HK-2 (cell line): ENCODE data around the gene C1QTNF9.
"Not testable (repeated sequence)": the region's sequence is repeated elsewhere in the genome, so short reads cannot be mapped to it uniquely, and the experiment has no call there.

Experiments used
- DNase-seq: peaks from one replicate; pipeline ENCODE4 v3.0.0-alpha.2; 2018; ENCODE audit not compliant: unreplicated experiment

C1QTNF9 gene

GRCh38 chr13:24321416-24321815 lies 12.0 kb downstream of the C1QTNF9 start:
- DNase-seq, result not testable (repeated sequence)

GRCh38 chr13:24322470-24322869 lies 13.1 kb downstream of the C1QTNF9 start:
- DNase-seq, result not testable (repeated sequence)

GRCh38 chr13:24323036-24323738 lies 13.8 kb downstream of the C1QTNF9 start:
- DNase-seq, result no peak

GRCh38 chr13:24323739-24324075 lies 14.3 kb downstream of the C1QTNF9 start:
- DNase-seq, result no peak

GRCh38 chr13:24327598-24327997 lies 18.2 kb downstream of the C1QTNF9 start:
- not testable (repeated sequence) for DNase-seq

- DNase-seq, result no peak
Measured at GRCh38 chr13:24328145-24328544, 18.8 kb downstream of the C1QTNF9 start.

- DNase-seq, result no peak
Measured at GRCh38 chr13:24338721-24339120, 29.3 kb downstream of the C1QTNF9 start.

GRCh38 chr13:24339937-24340607 lies 30.7 kb downstream of the C1QTNF9 start:
- DNase-seq, result no peak

GRCh38 chr13:24340608-24340955 lies 31.2 kb downstream of the C1QTNF9 start:
- no peak for DNase-seq

- DNase-seq, result no peak
Measured at GRCh38 chr13:24341439-24341838, 32.1 kb downstream of the C1QTNF9 start.

- no peak for DNase-seq
Measured at GRCh38 chr13:24348385-24348784, 39.0 kb downstream of the C1QTNF9 start.

GRCh38 chr13:24348797-24349515 lies 39.6 kb downstream of the C1QTNF9 start:
- no peak for DNase-seq

- DNase-seq, result not testable (repeated sequence)
Measured at GRCh38 chr13:24349778-24350664, 40.6 kb downstream of the C1QTNF9 start.

- DNase-seq, result no peak
Measured at GRCh38 chr13:24351423-24351822, 42.0 kb downstream of the C1QTNF9 start.

GRCh38 chr13:24353736-24354135 lies 44.4 kb downstream of the C1QTNF9 start:
- no peak for DNase-seq

- no peak for DNase-seq
Measured at GRCh38 chr13:24355103-24355502, 45.7 kb downstream of the C1QTNF9 start.

GRCh38 chr13:24356270-24356669 lies 46.9 kb downstream of the C1QTNF9 start:
- DNase-seq, result no peak

- no peak for DNase-seq
Measured at GRCh38 chr13:24356837-24357236, 47.5 kb downstream of the C1QTNF9 start.

- no peak for DNase-seq
Measured at GRCh38 chr13:24357756-24358155, 48.4 kb downstream of the C1QTNF9 start.

GRCh38 chr13:24358836-24359235 lies 49.5 kb downstream of the C1QTNF9 start:
- not testable (repeated sequence) for DNase-seq

GRCh38 chr13:24359252-24359651 lies 49.9 kb downstream of the C1QTNF9 start:
- not testable (repeated sequence) for DNase-seq

GRCh38 chr13:24360106-24360505 lies 50.7 kb downstream of the C1QTNF9 start:
- no peak for DNase-seq
